Measurements from ENCODE around the gene TRABD2B.

Gene TRABD2B

DNA sequence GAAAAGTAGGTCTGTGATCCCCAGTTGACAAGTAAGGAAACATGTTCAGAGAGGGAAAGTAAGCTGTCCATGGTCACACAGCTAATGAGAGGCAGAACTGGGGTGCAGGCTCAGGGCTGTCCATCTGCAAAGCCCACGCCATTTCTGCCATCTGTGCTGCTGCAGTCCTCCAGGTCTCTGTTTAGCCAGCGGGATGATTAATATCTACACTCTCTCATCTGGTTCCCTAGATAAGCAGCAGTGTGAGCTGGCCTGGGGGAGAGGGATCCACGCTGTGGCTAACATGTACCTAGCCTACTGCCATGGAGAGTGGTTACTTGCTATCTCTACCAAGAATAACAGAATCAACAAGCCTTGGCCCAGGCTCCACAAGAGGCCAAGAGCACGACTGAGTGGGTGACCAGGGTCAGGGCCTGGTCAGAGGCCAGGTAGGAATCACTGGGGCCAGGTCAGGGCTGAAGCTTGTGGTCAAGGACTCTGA lies 75.2 kb downstream of the TRABD2B start:
- TF ChIP-seq, protein P1, sequence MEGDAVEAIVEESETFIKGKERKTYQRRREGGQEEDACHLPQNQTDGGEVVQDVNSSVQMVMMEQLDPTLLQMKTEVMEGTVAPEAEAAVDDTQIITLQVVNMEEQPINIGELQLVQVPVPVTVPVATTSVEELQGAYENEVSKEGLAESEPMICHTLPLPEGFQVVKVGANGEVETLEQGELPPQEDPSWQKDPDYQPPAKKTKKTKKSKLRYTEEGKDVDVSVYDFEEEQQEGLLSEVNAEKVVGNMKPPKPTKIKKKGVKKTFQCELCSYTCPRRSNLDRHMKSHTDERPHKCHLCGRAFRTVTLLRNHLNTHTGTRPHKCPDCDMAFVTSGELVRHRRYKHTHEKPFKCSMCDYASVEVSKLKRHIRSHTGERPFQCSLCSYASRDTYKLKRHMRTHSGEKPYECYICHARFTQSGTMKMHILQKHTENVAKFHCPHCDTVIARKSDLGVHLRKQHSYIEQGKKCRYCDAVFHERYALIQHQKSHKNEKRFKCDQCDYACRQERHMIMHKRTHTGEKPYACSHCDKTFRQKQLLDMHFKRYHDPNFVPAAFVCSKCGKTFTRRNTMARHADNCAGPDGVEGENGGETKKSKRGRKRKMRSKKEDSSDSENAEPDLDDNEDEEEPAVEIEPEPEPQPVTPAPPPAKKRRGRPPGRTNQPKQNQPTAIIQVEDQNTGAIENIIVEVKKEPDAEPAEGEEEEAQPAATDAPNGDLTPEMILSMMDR (IDR thresholded peaks at IDR 0.05; ENCODE audit: insufficient read depth, low read length, poor library complexity, severe bottlenecking), result no peak
- H3K36me3 ChIP-seq (ENCODE audit: control insufficient read depth, insufficient read depth, low read length), result no peaks in the 10 kb centered on the region
- DNase-seq (ENCODE audit: extremely low read depth, insufficient read length), result no peak

DNA sequence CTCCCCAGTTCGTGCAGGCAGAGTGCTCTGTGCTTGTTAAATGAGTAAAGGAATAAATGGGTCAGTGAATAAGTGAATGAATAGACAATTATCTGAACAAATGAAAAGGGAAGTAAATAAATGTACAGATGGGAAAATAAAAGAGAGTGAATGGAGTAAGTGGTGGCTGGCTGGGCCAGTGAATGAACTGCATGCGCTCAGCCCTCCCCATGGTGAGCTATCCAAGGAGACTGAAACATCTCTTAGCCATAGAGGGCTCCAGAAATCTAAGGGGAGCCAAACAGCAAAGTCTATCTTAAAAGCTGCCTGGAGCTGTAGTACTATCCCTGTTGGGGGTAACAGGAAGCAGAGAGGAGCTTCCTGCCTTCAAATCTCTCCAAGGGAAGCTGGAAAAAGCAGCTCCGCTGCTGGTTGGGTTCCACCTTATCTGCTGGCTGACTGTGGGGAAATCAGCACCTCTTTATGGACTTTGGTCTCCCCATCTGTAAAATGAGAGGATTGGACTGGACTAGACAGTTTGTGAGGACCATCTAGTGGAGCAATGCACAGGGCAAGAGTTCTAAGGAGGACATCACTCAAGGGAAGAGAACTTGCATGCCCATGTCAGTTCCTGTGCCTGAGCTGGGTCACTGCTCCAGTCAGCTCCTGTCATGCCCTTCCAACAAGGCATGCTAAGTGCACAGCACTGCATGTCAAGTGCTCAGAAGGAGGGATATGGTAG lies 77.9 kb downstream of the TRABD2B start:
- Histone ChIP-seq H3K36me3 (ENCODE audit: control insufficient read depth, insufficient read depth, low read length) (no peaks in the 10 kb centered on the region), H3K27me3 (replicated peaks; ENCODE audit: control insufficient read depth, insufficient read depth, low read length) (no peaks in the 10 kb centered on the region; the same call in 1 of the 2 replicates), H3K4me3 (replicated peaks; ENCODE audit: low read depth, low read length) (no peak overlapping the region)
- DNase-seq (ENCODE audit: extremely low read depth, insufficient read length), result no peak
- TF ChIP-seq, protein P1 (IDR thresholded peaks at IDR 0.05; ENCODE audit: insufficient read depth, low read length, poor library complexity, severe bottlenecking), result no peak

More for the DNA sequence above, 75.2 kb downstream of the TRABD2B start:
- no peak overlapping the region for H3K4me3 ChIP-seq (replicated peaks; ENCODE audit: low read depth, low read length)
- H3K27me3 ChIP-seq (replicated peaks; ENCODE audit: control insufficient read depth, insufficient read depth, low read length), result no peaks in the 10 kb centered on the region; the same call in none of the 2 replicates

- H3K4me3 ChIP-seq (replicated peaks; ENCODE audit: low read depth, low read length), result no peak overlapping the region
- TF ChIP-seq, protein P1 (IDR thresholded peaks at IDR 0.05; ENCODE audit: insufficient read depth, low read length, poor library complexity, severe bottlenecking), result no peak
- H3K36me3 ChIP-seq (ENCODE audit: control insufficient read depth, insufficient read depth, low read length), result no peaks in the 10 kb centered on the region
- DNase-seq (ENCODE audit: extremely low read depth, insufficient read length), result no peak
- no peaks in the 10 kb centered on the region; the same call in 1 of the 2 replicates for H3K27me3 ChIP-seq (replicated peaks; ENCODE audit: control insufficient read depth, insufficient read depth, low read length)
Observed at GRCh38 chr1:47918257-47918867, 78.8 kb downstream of the TRABD2B start.

DNA sequence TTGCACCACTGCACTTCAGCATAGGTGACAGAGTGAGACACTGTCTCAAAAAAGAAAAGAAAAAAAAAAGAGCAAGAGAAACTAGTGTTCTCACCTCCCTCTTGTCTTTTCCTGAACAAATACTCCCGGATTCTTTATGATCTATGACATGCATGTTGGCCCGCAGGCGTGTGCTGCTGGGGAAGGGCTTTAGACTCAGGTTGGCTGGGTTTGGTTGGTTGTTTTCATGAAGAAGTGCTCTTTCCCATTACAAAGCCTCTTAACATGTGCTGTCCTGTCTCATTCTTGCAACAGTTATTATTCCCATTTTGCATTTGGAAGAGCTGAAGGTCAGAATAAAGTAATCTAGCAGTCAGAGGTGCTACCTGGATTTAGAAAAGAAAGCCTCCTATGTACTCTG lies 79.5 kb downstream of the TRABD2B start:
- DNase-seq (ENCODE audit: extremely low read depth, insufficient read length), result no peak
- H3K4me3 ChIP-seq (replicated peaks; ENCODE audit: low read depth, low read length), result no peak overlapping the region
- H3K36me3 ChIP-seq (ENCODE audit: control insufficient read depth, insufficient read depth, low read length), result no peaks in the 10 kb centered on the region
- H3K27me3 ChIP-seq (replicated peaks; ENCODE audit: control insufficient read depth, insufficient read depth, low read length), result no peaks in the 10 kb centered on the region; the same call in 1 of the 2 replicates
- TF ChIP-seq, protein P1 (IDR thresholded peaks at IDR 0.05; ENCODE audit: insufficient read depth, low read length, poor library complexity, severe bottlenecking), result no peak

DNA sequence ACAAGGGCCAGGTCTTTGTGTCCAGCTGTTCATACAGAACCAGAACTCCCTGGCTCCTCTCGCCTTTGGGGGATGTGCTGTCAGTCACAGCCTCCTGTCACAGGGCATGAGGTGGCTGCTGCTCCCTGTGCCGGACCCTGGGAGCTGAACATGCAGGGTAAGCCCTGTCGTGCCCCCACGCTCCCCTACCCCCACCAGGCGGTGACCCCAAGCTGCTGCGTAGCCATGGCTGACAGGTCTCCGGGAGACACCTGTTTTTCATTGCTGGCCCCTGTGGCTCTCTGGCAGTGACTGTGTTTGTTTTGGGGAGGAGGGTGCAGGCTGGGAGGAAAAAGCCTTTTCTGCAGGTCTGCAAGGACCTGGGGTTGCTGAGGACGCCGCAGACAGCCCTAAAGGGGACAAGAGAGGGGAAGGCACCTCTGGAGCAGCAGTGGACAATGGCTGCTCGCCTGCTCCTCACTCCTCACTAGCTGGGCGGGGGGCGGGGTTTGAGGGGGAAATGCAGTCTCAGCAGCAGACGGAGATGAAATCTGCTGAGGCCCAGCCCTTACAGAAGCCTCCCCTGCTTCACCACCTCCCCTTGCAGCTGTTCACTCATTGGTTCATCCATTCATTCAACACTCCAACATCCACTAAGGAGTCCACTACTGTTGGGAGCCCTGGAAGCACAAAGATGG lies 81.4 kb downstream of the TRABD2B start:
- DNase-seq (ENCODE audit: extremely low read depth, insufficient read length), result no peak
- H3K36me3 ChIP-seq (ENCODE audit: control insufficient read depth, insufficient read depth, low read length), result no peaks in the 10 kb centered on the region
- H3K27me3 ChIP-seq (replicated peaks; ENCODE audit: control insufficient read depth, insufficient read depth, low read length), result no peaks in the 10 kb centered on the region; the same call in 1 of the 2 replicates
- TF ChIP-seq, protein P1 (IDR thresholded peaks at IDR 0.05; ENCODE audit: insufficient read depth, low read length, poor library complexity, severe bottlenecking), result no peak
- no peak overlapping the region for H3K4me3 ChIP-seq (replicated peaks; ENCODE audit: low read depth, low read length)
